ENCODE data around the gene WFIKKN1. TPM values are rescaled to one million over a fixed set of nuclear protein-coding genes. Genes with fewer than 3 reads are reported as not detected.

The WFIKKN1 gene
- total RNA-seq, 2 experiments from 2014 or later, result 0.25 TPM; not detected in 1

GRCh38 chr16:629185-629832 is 1.5 kb upstream of the WFIKKN1 start:
- CTCF ChIA-PET, result no interaction called here
- no peaks in the 10 kb centered on the region for H3K9me3 Mint-ChIP-seq

GRCh38 chr16:629833-630248 is 944 bp upstream of the WFIKKN1 start:
- Mint-ChIP-seq H3K36me3 (ENCODE audit: low read depth) (no peaks in the 10 kb centered on the region), H3K4me1 (ENCODE audit: low read depth) (peaks cover 2% of the 10 kb centered on the region), H3K4me3 (no peak overlapping the region), H3K27me3 (no peaks in the 10 kb centered on the region), H3K9me3 (no peaks in the 10 kb centered on the region), H3K27ac (no peak overlapping the region)
- no peak for TF ChIP-seq CTCF (IDR thresholded peaks at IDR 0.05)
- intact Hi-C loops (cut with micrococcal nuclease), result no loop called here
- ChIA-PET POLR2A (no interaction called here), CTCF (no interaction called here)
- DNase-seq (no peak), ATAC-seq (no peak)

More at GRCh38 chr16:629185-629832, 1.5 kb upstream of the WFIKKN1 start:
- POLR2A ChIA-PET, result no interaction called here
- TF ChIP-seq CTCF (IDR thresholded peaks at IDR 0.05), result no peak
- Mint-ChIP-seq H3K4me1 (ENCODE audit: low read depth) (no peaks in the 10 kb centered on the region), H3K27ac (no peak overlapping the region), H3K4me3 (no peak overlapping the region), H3K36me3 (ENCODE audit: low read depth) (no peaks in the 10 kb centered on the region), H3K27me3 (no peaks in the 10 kb centered on the region)
- intact Hi-C loops (cut with micrococcal nuclease), result no loop called here
- no peak for ATAC-seq
- DNase-seq, result no peak

- Mint-ChIP-seq H3K4me3 (no peak overlapping the region), H3K4me1 (ENCODE audit: low read depth) (peaks cover 3% of the 10 kb centered on the region), H3K36me3 (ENCODE audit: low read depth) (no peaks in the 10 kb centered on the region), H3K27me3 (no peaks in the 10 kb centered on the region), H3K27ac (no peak overlapping the region), H3K9me3 (no peaks in the 10 kb centered on the region)
- intact Hi-C loops (cut with micrococcal nuclease), result no loop called here
- no peak for DNase-seq
- CTCF ChIA-PET, result no interaction called here
- ATAC-seq, result no peak
- POLR2A ChIA-PET, result no interaction called here
- no peak for TF ChIP-seq CTCF (IDR thresholded peaks at IDR 0.05)
These were observed 453 bp upstream of the WFIKKN1 start for GRCh38 chr16:630249-630814.

GRCh38 chr16:631808-632358 is 1.1 kb downstream of the WFIKKN1 start:
- H3K27me3 Mint-ChIP-seq, result no peaks in the 10 kb centered on the region
- peaks cover 3% of the 10 kb centered on the region for H3K36me3 Mint-ChIP-seq (ENCODE audit: low read depth)
- no peaks in the 10 kb centered on the region for H3K9me3 Mint-ChIP-seq
- no peak for ATAC-seq
- ChIA-PET POLR2A (no interaction called here), CTCF (no interaction called here)
- intact Hi-C loops (cut with micrococcal nuclease), result no loop called here
- peaks cover 6% of the 10 kb centered on the region for H3K4me1 Mint-ChIP-seq (ENCODE audit: low read depth)
- H3K27ac Mint-ChIP-seq, result no peak overlapping the region
- no peak for DNase-seq
- TF ChIP-seq CTCF (IDR thresholded peaks at IDR 0.05), result no peak
- H3K4me3 Mint-ChIP-seq, result no peak overlapping the region

GRCh38 chr16:632486-633335 is 1.9 kb downstream of the WFIKKN1 start:
- no peak overlapping the region for H3K27ac Mint-ChIP-seq

More at GRCh38 chr16:632486-633335, 1.9 kb downstream of the WFIKKN1 start:
- peaks cover 8% of the 10 kb centered on the region for H3K4me1 Mint-ChIP-seq (ENCODE audit: low read depth)
- intact Hi-C loops (cut with micrococcal nuclease), result no loop called here
- H3K36me3 Mint-ChIP-seq (ENCODE audit: low read depth), result peaks cover 3% of the 10 kb centered on the region
- TF ChIP-seq CTCF (IDR thresholded peaks at IDR 0.05), result no peak
- CTCF ChIA-PET, result no interaction called here
- no peaks in the 10 kb centered on the region for H3K9me3 Mint-ChIP-seq
- no peak for ATAC-seq
- H3K27me3 Mint-ChIP-seq, result no peaks in the 10 kb centered on the region
- POLR2A ChIA-PET, result no interaction called here
- DNase-seq, result no peak
- H3K4me3 Mint-ChIP-seq, result no peak overlapping the region
